ENCODE data around the gene HSD17B1. TPM values are rescaled to one million over a fixed set of nuclear protein-coding genes. Genes with fewer than 3 reads are reported as not detected.

The HSD17B1 gene
- total and polyA plus RNA-seq, 2 of the 13 experiments (the other 11 are each of a cell fraction or from before 2014, with no cell fraction given) = 0.54 to 0.93 TPM

DNA sequence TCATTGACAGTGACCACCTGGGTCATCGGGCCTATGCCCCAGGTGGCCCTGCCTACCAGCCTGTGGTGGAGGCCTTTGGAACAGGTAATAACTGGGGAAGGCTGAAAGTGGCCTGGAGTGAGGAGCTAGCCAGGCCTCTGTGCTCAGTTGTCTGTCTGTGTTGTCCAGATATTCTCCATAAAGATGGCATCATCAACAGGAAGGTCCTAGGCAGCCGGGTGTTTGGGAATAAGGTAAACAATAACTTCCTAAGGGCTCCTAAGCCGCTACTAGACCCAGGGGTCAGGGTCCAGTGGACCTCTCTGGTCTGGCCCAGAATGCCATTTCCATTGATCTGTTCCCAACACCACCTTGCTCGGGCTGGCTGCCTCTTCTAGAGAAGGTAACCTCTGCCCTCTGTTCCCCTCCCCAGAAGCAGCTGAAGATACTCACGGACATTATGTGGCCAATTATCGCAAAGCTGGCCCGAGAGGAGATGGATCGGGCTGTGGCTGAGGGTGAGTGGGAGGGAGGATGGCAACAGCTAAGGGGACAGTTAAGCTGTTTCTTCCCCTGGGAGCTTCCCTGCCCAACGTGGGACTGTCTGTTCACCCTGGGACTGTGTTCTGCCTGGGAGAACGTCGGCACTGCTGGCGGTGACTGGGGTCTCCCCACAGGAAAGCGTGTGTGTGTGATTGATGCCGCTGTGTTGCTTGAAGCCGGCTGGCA is 12.2 kb downstream of the HSD17B1 start:
- H3K27ac ChIP-seq (ENCODE audit: extremely low read length, insufficient read depth, low read length) = peak overlapping the region; percentile 91
- peak overlapping the region; percentile 94 for H3K9ac ChIP-seq (ENCODE audit: insufficient read depth, low read depth, low read length)
- intact Hi-C loops (cut with micrococcal nuclease; ENCODE audit: unreplicated experiment) (no loop called here), in situ Hi-C loops (cut with HindIII; ENCODE audit: extremely low pct_ligation_motif_present, low pct_unique_long_range_greater_than_20kb) (no loop called here)
- H3K9me3 ChIP-seq (ENCODE audit: low read length) = no peaks in the 10 kb centered on the region
- ChIA-PET CTCF (ENCODE audit: low intra/inter-chr PET ratio, low total read pairs) (no interaction called here), POLR2A (interaction anchor here (0.6 to 8.5 kb wide), 19 partner anchors 11 to 259 kb away, joined by 3 to 128 read pairs (median 6); partner anchors contain the start of genes BECN1, CAVIN1, CNTD1 and COA3)
- peak overlapping the region; percentile 82 for H3K4me2 ChIP-seq (ENCODE audit: low read depth, low read length)
- BruUV-seq (replicated peaks) = no TSS peak
- 44% methylated on average over 14 of the region's 15 CpGs for WGBS (ENCODE audit: low lambda C conversion rate)
- H4K20me1 ChIP-seq (ENCODE audit: insufficient read depth, low read length) = no peaks in the 10 kb centered on the region
- H3K79me2 ChIP-seq (ENCODE audit: insufficient read depth, low read length) = peaks cover 42% of the 10 kb centered on the region
- peaks cover 79% of the 10 kb centered on the region for H3K4me1 ChIP-seq (ENCODE audit: insufficient read depth, low read length)
- DNase-seq (ENCODE audit: low spot score) (peak; percentile 85), ATAC-seq (peak; percentile 54), FAIRE-seq (peak; percentile 60)
- peak overlapping the region in 2 of 3 experiments; percentile 19 to 91; a peak in 4 of 6 replicates for H3K4me3 ChIP-seq (replicated peaks in 1 of 3; ENCODE audit: insufficient read depth in 1 of 3, low read depth in 2 of 3, low read length in 3 of 3)
- H3K36me3 ChIP-seq (replicated peaks in 1 of 2; ENCODE audit: control insufficient read depth in 1 of 2, insufficient read depth in 2 of 2, low read length in 2 of 2) = peaks cover 25 to 43% of the 10 kb centered on the region in 2 experiments
- no peaks in the 10 kb centered on the region; a peak in 1 of 5 replicates for H3K27me3 ChIP-seq (ENCODE audit: control insufficient read depth in 1 of 2, insufficient read depth in 2 of 2, low read length in 2 of 2)
- no peak overlapping the region for H2AFZ ChIP-seq (ENCODE audit: low read length)
- TF ChIP-seq ZBTB21 (CRISPR knock-in tag; IDR thresholded peaks at IDR 0.05) (peak; percentile 29; the same call in 1 of the 2 replicates), PBX2 (CRISPR knock-in tag; IDR thresholded peaks at IDR 0.05) (peak; percentile 18; the same call in 1 of the 2 replicates), AHR (CRISPR knock-in tag; IDR thresholded peaks at IDR 0.05) (no peak), MXD4 (CRISPR knock-in tag; IDR thresholded peaks at IDR 0.05) (peak; percentile 54), PITX1 (CRISPR knock-in tag; IDR thresholded peaks at IDR 0.05) (peak; percentile 83), POLR2G (IDR thresholded peaks at IDR 0.05; ENCODE audit: low read depth, low read length) (peak; percentile 54), ZSCAN22 (CRISPR knock-in tag; IDR thresholded peaks at IDR 0.05) (no peak), ZNF576 (CRISPR knock-in tag; IDR thresholded peaks at IDR 0.05) (no peak), IRF1 (CRISPR knock-in tag; IDR thresholded peaks at IDR 0.05; ENCODE audit: low read depth) (no peak), NRL (CRISPR knock-in tag; IDR thresholded peaks at IDR 0.05; ENCODE audit: borderline replicate concordance) (0 out of 2 replicates have a peak, but pooled peaks have one; percentile 49), ZNF232 (CRISPR knock-in tag; IDR thresholded peaks at IDR 0.05; ENCODE audit: borderline replicate concordance) (no peak), CCDC6 (CRISPR knock-in tag; IDR thresholded peaks at IDR 0.05) (peak; percentile 67; the same call in 1 of the 2 replicates), GPN1 (CRISPR knock-in tag; IDR thresholded peaks at IDR 0.05; ENCODE audit: borderline replicate concordance) (no peak), ASH2L (IDR thresholded peaks at IDR 0.05; ENCODE audit: insufficient read length, low read depth, low read length) (peak; percentile 87), CBX5 (CRISPR knock-in tag; IDR thresholded peaks at IDR 0.05; ENCODE audit: borderline replicate concordance) (peak; percentile 51; the same call in 1 of the 2 replicates), MAX (IDR thresholded peaks at IDR 0.05) (peak; percentile 46; the same call in 1 of the 2 replicates), ZNF331 (CRISPR knock-in tag; IDR thresholded peaks at IDR 0.05) (peak; percentile 87)
- TF ChIP-seq, protein P1, sequence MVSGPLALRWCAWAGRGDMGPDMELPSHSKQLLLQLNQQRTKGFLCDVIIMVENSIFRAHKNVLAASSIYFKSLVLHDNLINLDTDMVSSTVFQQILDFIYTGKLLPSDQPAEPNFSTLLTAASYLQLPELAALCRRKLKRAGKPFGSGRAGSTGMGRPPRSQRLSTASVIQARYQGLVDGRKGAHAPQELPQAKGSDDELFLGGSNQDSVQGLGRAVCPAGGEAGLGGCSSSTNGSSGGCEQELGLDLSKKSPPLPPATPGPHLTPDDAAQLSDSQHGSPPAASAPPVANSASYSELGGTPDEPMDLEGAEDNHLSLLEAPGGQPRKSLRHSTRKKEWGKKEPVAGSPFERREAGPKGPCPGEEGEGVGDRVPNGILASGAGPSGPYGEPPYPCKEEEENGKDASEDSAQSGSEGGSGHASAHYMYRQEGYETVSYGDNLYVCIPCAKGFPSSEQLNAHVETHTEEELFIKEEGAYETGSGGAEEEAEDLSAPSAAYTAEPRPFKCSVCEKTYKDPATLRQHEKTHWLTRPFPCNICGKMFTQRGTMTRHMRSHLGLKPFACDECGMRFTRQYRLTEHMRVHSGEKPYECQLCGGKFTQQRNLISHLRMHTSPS (CRISPR knock-in tag; IDR thresholded peaks at IDR 0.05; ENCODE audit: low read depth) = peak; percentile 21; the same call in 1 of the 2 replicates
- TF ChIP-seq, protein P2, sequence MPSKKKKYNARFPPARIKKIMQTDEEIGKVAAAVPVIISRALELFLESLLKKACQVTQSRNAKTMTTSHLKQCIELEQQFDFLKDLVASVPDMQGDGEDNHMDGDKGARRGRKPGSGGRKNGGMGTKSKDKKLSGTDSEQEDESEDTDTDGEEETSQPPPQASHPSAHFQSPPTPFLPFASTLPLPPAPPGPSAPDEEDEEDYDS (CRISPR knock-in tag; IDR thresholded peaks at IDR 0.05) = peak; percentile 24; the same call in 1 of the 2 replicates
